ENCODE measurements around the gene ELK4. TPM values are rescaled to one million over a fixed set of nuclear protein-coding genes. Genes with fewer than 3 reads are reported as not detected.

The ELK4 gene
- total and polyA plus RNA-seq, 2 of the 8 experiments (the other 6 are each of a cell fraction or from before 2014, with no cell fraction given), result 2.9 to 26.3 TPM

DNA sequence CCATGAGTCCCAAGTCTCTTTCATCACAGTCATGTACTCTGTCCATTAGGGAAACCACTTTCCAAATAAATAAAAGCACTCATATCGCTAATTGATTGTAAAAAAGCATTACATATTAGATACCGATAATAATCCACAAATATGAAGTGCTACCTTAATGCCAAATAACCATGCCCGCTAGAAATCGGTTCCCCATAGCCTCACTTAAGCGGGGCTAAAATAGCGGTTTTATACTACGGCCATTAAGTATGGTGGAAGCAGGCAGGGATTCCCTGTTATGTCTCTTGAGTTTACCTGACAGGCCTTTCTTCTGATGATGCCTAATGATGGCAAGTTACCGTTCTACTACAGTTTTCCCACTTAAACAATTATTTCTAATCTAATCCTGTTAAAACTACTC lies 3.9 kb downstream of the ELK4 start (continued):
- TF ChIP-seq, protein P1, sequence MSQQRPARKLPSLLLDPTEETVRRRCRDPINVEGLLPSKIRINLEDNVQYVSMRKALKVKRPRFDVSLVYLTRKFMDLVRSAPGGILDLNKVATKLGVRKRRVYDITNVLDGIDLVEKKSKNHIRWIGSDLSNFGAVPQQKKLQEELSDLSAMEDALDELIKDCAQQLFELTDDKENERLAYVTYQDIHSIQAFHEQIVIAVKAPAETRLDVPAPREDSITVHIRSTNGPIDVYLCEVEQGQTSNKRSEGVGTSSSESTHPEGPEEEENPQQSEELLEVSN (IDR thresholded peaks at IDR 0.05), result no peak
- no peak for TF ChIP-seq SIN3A (conservative IDR thresholded peaks at IDR 0.05 in 1 of 2, IDR thresholded peaks at IDR 0.05 in 1 of 2; ENCODE audit: low read depth in 1 of 2, low read length in 2 of 2)
- TF ChIP-seq RFX5 (IDR thresholded peaks at IDR 0.05; ENCODE audit: borderline replicate concordance, low read depth, low read length), result no peak
- TF ChIP-seq CHD1 (IDR thresholded peaks at IDR 0.05; ENCODE audit: low read depth, low read length), result no peak
